ENCODE data around the gene EFEMP1.

Gene EFEMP1

GRCh38 chr2:55882954-55883353 is 40.6 kb downstream of the EFEMP1 start:
- no peak for DNase-seq
- Histone ChIP-seq H3K27me3 (replicated peaks in 2 of 5; ENCODE audit: control insufficient read depth in 4 of 5, insufficient read depth in 5 of 5, low read length in 4 of 5) (no peaks in the 10 kb centered on the region), H3K36me3 (ENCODE audit: control insufficient read depth in 4 of 4, insufficient read depth in 4 of 4, low read length in 3 of 4) (no peaks in the 10 kb centered on the region), H3K4me3 (ENCODE audit: control insufficient read depth in 1 of 7, extremely low read depth in 1 of 7, insufficient read depth in 4 of 7, low read depth in 2 of 7, low read length in 6 of 7) (no peak overlapping the region), H3K4me1 (ENCODE audit: control extremely low read depth in 1 of 4, control insufficient read depth in 4 of 4, insufficient read depth in 4 of 4, low read length in 3 of 4) (no peaks in the 10 kb centered on the region), H3K27ac (ENCODE audit: insufficient read depth in 1 of 2, low read depth in 1 of 2, low read length in 2 of 2, poor library complexity in 1 of 2, severe bottlenecking in 2 of 2) (no peak overlapping the region), H3K9me3 (ENCODE audit: control extremely low read depth in 1 of 5, control insufficient read depth in 4 of 5, insufficient read depth in 2 of 5, low read depth in 1 of 5, low read length in 4 of 5) (peaks cover 0 to 4% (median 0%) of the 10 kb centered on the region in 5 experiments)
- ChIA-PET POLR2A (no interaction called here), CTCF (no interaction called here)
- WGBS (ENCODE audit: insufficient coverage), result no CpG with 5 or more reads among the region's 4 CpGs

GRCh38 chr2:55880416-55881143 is 43.0 kb downstream of the EFEMP1 start:
- ChIA-PET CTCF (interaction anchor here (1.5 kb wide), 1 partner anchor 10 kb away, joined by 4 read pairs; no protein-coding TSS in a partner anchor), POLR2A (no interaction called here)
- no peaks in the 10 kb centered on the region for H3K9me3 ChIP-seq (ENCODE audit: control extremely low read depth in 1 of 5, control insufficient read depth in 4 of 5, insufficient read depth in 2 of 5, low read depth in 1 of 5, low read length in 4 of 5)
- H3K4me3 ChIP-seq (ENCODE audit: control insufficient read depth in 1 of 7, extremely low read depth in 1 of 7, insufficient read depth in 4 of 7, low read depth in 2 of 7, low read length in 6 of 7), result no peak overlapping the region
- H3K27me3 ChIP-seq (replicated peaks in 2 of 5; ENCODE audit: control insufficient read depth in 4 of 5, insufficient read depth in 5 of 5, low read length in 4 of 5), result no peaks in the 10 kb centered on the region
- H3K27ac ChIP-seq (ENCODE audit: insufficient read depth in 1 of 2, low read depth in 1 of 2, low read length in 2 of 2, poor library complexity in 1 of 2, severe bottlenecking in 2 of 2), result no peak overlapping the region
- WGBS (ENCODE audit: insufficient coverage), result 94% methylated on average over 4 of the region's 6 CpGs
- no peak for DNase-seq
- H3K4me1 ChIP-seq (ENCODE audit: control extremely low read depth in 1 of 4, control insufficient read depth in 4 of 4, insufficient read depth in 4 of 4, low read length in 3 of 4), result no peaks in the 10 kb centered on the region
- no peaks in the 10 kb centered on the region for H3K36me3 ChIP-seq (ENCODE audit: control insufficient read depth in 4 of 4, insufficient read depth in 4 of 4, low read length in 3 of 4)

DNA sequence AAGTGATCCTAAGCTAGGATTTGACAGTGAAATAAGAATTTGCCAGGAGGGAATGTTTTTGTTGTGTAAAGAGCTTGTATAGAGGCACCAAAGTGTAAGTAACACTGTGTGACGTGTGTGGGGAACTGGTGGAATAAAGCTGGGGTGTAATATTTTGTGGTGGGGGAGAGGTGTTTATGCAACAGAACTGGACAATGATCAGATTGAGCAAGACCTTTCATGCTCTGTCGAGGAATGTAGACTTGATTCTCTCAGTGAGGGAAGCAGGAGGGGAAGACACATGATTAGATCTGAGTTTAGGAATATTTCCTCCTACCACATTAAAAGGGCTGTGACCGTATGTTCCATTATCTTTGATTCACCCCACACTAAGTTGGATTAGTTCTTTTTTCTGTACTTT is 43.6 kb downstream of the EFEMP1 start:
- no peak overlapping the region for H3K4me3 ChIP-seq (ENCODE audit: control insufficient read depth in 1 of 7, extremely low read depth in 1 of 7, insufficient read depth in 4 of 7, low read depth in 2 of 7, low read length in 6 of 7)
- no peaks in the 10 kb centered on the region for H3K9me3 ChIP-seq (ENCODE audit: control extremely low read depth in 1 of 5, control insufficient read depth in 4 of 5, insufficient read depth in 2 of 5, low read depth in 1 of 5, low read length in 4 of 5)
- H3K36me3 ChIP-seq (ENCODE audit: control insufficient read depth in 4 of 4, insufficient read depth in 4 of 4, low read length in 3 of 4), result no peaks in the 10 kb centered on the region
- ChIA-PET POLR2A (no interaction called here), CTCF (no interaction called here)
- H3K4me1 ChIP-seq (ENCODE audit: control extremely low read depth in 1 of 4, control insufficient read depth in 4 of 4, insufficient read depth in 4 of 4, low read length in 3 of 4), result no peaks in the 10 kb centered on the region
- H3K27ac ChIP-seq (ENCODE audit: insufficient read depth in 1 of 2, low read depth in 1 of 2, low read length in 2 of 2, poor library complexity in 1 of 2, severe bottlenecking in 2 of 2), result no peak overlapping the region
- H3K27me3 ChIP-seq (replicated peaks in 2 of 5; ENCODE audit: control insufficient read depth in 4 of 5, insufficient read depth in 5 of 5, low read length in 4 of 5), result no peaks in the 10 kb centered on the region
- DNase-seq, result no peak
- 94% methylated on average over 3 of the region's 3 CpGs for WGBS (ENCODE audit: insufficient coverage)

- Histone ChIP-seq H3K27me3 (replicated peaks in 2 of 5; ENCODE audit: control insufficient read depth in 4 of 5, insufficient read depth in 5 of 5, low read length in 4 of 5) (no peaks in the 10 kb centered on the region), H3K27ac (ENCODE audit: insufficient read depth in 1 of 2, low read depth in 1 of 2, low read length in 2 of 2, poor library complexity in 1 of 2, severe bottlenecking in 2 of 2) (no peak overlapping the region), H3K4me1 (ENCODE audit: control extremely low read depth in 1 of 4, control insufficient read depth in 4 of 4, insufficient read depth in 4 of 4, low read length in 3 of 4) (no peaks in the 10 kb centered on the region), H3K36me3 (ENCODE audit: control insufficient read depth in 4 of 4, insufficient read depth in 4 of 4, low read length in 3 of 4) (no peaks in the 10 kb centered on the region), H3K4me3 (ENCODE audit: control insufficient read depth in 1 of 7, extremely low read depth in 1 of 7, insufficient read depth in 4 of 7, low read depth in 2 of 7, low read length in 6 of 7) (no peak overlapping the region), H3K9me3 (ENCODE audit: control extremely low read depth in 1 of 5, control insufficient read depth in 4 of 5, insufficient read depth in 2 of 5, low read depth in 1 of 5, low read length in 4 of 5) (no peaks in the 10 kb centered on the region)
- DNase-seq, result no peak
- no CpG with 5 or more reads among the region's 2 CpGs for WGBS (ENCODE audit: insufficient coverage)
- ChIA-PET POLR2A (no interaction called here), CTCF (no interaction called here)
These were observed 46.5 kb downstream of the EFEMP1 start for GRCh38 chr2:55877087-55877436.

DNA sequence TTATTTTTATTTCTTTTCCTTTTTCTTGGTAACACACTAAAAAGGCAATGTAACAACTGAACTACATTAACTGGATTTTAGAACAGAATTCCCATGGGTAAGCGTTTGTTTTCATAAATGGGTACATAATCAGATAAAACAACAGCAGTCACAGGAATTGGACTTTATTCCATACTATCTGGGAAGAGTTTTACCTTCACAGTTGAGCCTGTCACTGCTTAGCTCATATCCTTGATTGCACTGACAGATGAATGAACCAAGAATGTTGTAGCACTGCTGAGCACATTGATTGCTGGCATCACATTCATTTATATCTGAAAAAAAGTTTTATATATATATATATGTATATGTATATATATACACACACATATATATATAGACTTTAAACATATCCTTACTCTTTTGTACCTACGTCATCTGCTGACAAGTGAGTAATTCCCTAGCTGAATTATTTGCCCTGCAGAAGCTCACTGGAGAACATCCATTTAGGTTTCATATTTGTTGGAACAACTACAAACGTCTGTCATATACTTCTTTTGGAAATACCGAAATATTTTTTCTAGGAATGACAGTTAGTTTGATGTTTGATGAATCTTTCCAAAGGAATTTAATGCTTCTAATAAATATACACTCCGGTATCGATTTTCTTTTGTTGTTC is 47.0 kb downstream of the EFEMP1 start:
- H3K36me3 ChIP-seq (ENCODE audit: control insufficient read depth in 4 of 4, insufficient read depth in 4 of 4, low read length in 3 of 4), result no peaks in the 10 kb centered on the region
- no peaks in the 10 kb centered on the region for H3K27me3 ChIP-seq (replicated peaks in 2 of 5; ENCODE audit: control insufficient read depth in 4 of 5, insufficient read depth in 5 of 5, low read length in 4 of 5)
- peaks cover 0 to 2% (median 0%) of the 10 kb centered on the region in 4 experiments for H3K4me1 ChIP-seq (ENCODE audit: control extremely low read depth in 1 of 4, control insufficient read depth in 4 of 4, insufficient read depth in 4 of 4, low read length in 3 of 4)
- no peaks in the 10 kb centered on the region for H3K9me3 ChIP-seq (ENCODE audit: control extremely low read depth in 1 of 5, control insufficient read depth in 4 of 5, insufficient read depth in 2 of 5, low read depth in 1 of 5, low read length in 4 of 5)
- H3K4me3 ChIP-seq (ENCODE audit: control insufficient read depth in 1 of 7, extremely low read depth in 1 of 7, insufficient read depth in 4 of 7, low read depth in 2 of 7, low read length in 6 of 7), result no peak overlapping the region
- 83% methylated on average over 1 of the region's 6 CpGs for WGBS (ENCODE audit: insufficient coverage)
- POLR2A ChIA-PET, result no interaction called here
- no peak for DNase-seq
- no peak overlapping the region for H3K27ac ChIP-seq (ENCODE audit: insufficient read depth in 1 of 2, low read depth in 1 of 2, low read length in 2 of 2, poor library complexity in 1 of 2, severe bottlenecking in 2 of 2)
- CTCF ChIA-PET, result no interaction called here

GRCh38 chr2:55875434-55876135 is 48.0 kb downstream of the EFEMP1 start:
- Histone ChIP-seq H3K36me3 (ENCODE audit: control insufficient read depth in 4 of 4, insufficient read depth in 4 of 4, low read length in 3 of 4) (no peaks in the 10 kb centered on the region), H3K4me1 (ENCODE audit: control extremely low read depth in 1 of 4, control insufficient read depth in 4 of 4, insufficient read depth in 4 of 4, low read length in 3 of 4) (peaks cover 0 to 4% (median 0%) of the 10 kb centered on the region in 4 experiments), H3K9me3 (ENCODE audit: control extremely low read depth in 1 of 5, control insufficient read depth in 4 of 5, insufficient read depth in 2 of 5, low read depth in 1 of 5, low read length in 4 of 5) (no peaks in the 10 kb centered on the region), H3K27me3 (replicated peaks in 2 of 5; ENCODE audit: control insufficient read depth in 4 of 5, insufficient read depth in 5 of 5, low read length in 4 of 5) (no peaks in the 10 kb centered on the region), H3K4me3 (ENCODE audit: control insufficient read depth in 1 of 7, extremely low read depth in 1 of 7, insufficient read depth in 4 of 7, low read depth in 2 of 7, low read length in 6 of 7) (no peak overlapping the region), H3K27ac (ENCODE audit: insufficient read depth in 1 of 2, low read depth in 1 of 2, low read length in 2 of 2, poor library complexity in 1 of 2, severe bottlenecking in 2 of 2) (no peak overlapping the region)
- DNase-seq, result no peak
- ChIA-PET CTCF (no interaction called here), POLR2A (no interaction called here)
- WGBS (ENCODE audit: insufficient coverage), result 93% methylated on average over 4 of the region's 4 CpGs

DNA sequence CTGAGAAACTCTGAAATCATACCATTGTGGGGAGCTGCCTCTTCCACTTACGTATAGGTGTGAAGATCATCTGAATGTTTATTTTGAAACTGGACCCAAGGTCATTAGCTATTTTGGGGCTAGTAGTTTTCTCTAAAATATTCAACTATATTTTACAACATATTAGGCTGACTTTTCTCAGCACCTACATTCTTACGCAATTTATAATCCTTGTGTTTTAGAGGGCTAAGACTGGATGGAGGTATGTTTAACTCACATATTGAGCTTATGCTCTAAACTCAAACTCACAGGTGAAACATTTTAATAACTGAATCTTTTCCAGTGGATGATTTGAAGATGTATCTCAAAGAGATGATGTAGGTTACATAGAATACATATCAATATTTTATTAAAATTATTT is 49.2 kb downstream of the EFEMP1 start:
- Histone ChIP-seq H3K9me3 (ENCODE audit: control extremely low read depth in 1 of 5, control insufficient read depth in 4 of 5, insufficient read depth in 2 of 5, low read depth in 1 of 5, low read length in 4 of 5) (no peaks in the 10 kb centered on the region), H3K4me3 (ENCODE audit: control insufficient read depth in 1 of 7, extremely low read depth in 1 of 7, insufficient read depth in 4 of 7, low read depth in 2 of 7, low read length in 6 of 7) (no peak overlapping the region), H3K36me3 (ENCODE audit: control insufficient read depth in 4 of 4, insufficient read depth in 4 of 4, low read length in 3 of 4) (no peaks in the 10 kb centered on the region), H3K27ac (ENCODE audit: insufficient read depth in 1 of 2, low read depth in 1 of 2, low read length in 2 of 2, poor library complexity in 1 of 2, severe bottlenecking in 2 of 2) (no peak overlapping the region), H3K4me1 (ENCODE audit: control extremely low read depth in 1 of 4, control insufficient read depth in 4 of 4, insufficient read depth in 4 of 4, low read length in 3 of 4) (peaks cover 0 to 4% (median 0%) of the 10 kb centered on the region in 4 experiments), H3K27me3 (replicated peaks in 2 of 5; ENCODE audit: control insufficient read depth in 4 of 5, insufficient read depth in 5 of 5, low read length in 4 of 5) (no peaks in the 10 kb centered on the region)
- ChIA-PET POLR2A (no interaction called here), CTCF (no interaction called here)
- no peak for DNase-seq
- no CpG with 5 or more reads among the region's 2 CpGs for WGBS (ENCODE audit: insufficient coverage)
